HS-27A (cell line): ENCODE measurements around the gene LRMDA.

Experiments used
- DNase-seq: peaks from one replicate; pipeline ENCODE4 v3.0.0-alpha.2; 2012; ENCODE audit warnings: low read depth, missing footprints

Gene LRMDA

DNA sequence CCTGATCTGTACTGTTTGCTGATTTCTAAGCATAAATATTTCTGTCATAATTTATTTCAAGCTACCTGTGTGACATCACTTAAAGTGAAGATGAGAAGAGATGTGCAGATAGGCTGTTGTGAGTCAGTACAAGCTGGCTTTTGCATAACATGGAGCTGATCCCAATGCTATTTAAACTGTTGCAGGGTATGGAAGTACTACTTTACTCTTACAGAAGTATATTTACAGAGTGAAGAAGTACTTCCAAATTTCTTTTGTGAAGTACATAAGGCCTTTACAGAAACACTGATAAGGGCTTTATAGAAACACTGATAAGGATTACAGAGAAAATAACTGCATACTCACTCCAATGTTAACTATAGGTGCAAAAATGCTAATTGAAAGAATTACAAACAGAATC lies 911.6 kb downstream of the LRMDA start:
- no peak for DNase-seq

DNA sequence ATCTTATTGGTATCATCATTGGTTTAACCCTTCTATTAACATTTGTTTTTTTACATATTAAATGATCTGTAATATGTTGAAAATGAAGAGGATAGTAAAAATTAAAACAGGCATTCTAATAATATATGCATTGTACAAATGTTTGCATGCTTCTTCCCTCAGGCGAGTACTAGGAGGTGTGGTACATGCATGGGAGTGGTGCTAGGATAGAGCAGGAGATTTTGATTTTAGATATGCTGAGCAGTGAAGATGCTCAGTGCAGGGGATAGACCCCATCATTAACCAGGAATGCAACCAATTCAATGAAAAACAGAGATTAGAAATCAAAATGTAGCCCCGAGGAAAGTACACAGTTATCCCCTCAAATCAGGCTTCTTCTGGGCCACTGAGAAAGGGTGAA lies 916.4 kb downstream of the LRMDA start:
- DNase-seq = no peak

DNA sequence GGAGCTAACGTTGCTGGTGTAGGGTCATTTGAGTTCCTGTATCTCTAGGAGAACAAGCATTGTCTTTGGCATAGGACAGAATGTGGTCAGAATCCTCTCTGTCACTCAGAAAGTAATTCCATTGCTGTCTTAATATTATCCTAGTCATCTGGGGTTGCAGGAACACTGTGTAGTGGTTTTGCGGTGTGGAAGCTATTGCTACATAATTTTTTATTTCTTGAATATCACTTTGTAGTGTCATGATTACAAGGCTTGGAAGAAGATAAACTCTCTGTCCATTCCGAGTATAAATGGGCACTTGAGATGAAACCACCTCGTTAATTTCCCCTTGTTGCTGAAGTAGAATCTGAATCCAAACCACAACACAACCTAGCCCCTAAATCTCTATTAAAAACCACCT lies 919.2 kb downstream of the LRMDA start:
- no peak for DNase-seq

DNA sequence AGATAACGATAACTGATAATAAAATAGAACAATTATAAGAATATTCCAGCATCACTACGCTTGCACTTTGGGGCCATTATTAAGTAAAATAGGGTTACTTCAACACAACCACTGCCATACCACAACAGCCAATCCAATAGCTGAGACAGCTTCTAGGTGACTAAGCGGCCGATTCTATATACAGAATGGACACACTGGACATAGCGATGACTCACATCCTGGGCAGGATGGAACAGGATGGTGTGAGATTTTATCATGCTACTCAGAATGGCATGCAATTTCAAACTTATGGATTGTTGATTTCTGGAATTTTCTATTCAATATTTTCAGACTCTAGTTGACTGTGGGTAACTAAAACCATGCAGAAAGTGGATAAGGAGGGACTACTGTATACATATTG lies 920.9 kb downstream of the LRMDA start:
- DNase-seq = peak; percentile 72

DNA sequence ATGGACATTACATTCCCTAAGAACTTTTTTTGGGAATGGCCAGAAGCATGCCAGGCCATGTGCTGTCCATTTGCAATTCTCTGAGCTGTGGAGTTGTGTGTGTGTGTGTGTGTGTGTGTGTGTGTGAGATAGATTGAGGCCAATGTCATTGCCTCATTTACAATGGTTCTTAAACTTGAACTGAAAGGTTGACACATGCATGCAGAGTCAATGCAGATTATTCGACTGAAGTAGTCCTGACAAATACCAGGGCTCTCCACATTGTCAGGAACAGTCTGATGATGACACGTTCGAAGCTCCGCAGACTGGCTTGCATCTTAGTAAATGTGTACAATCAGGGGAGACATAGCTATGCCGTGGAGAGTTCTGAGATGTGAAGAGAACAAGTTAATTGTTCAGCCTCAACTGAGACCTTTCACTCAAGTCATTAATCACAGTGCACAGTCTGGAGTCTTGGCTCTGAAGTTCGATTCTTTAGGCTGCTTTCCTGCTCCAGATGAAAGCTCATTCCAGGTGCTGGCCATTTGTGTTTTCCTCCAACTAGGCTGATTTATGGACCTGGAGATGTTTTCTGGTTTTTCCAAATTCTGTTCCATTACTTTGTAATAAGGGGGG lies 921.9 kb downstream of the LRMDA start:
- DNase-seq = no peak

DNA sequence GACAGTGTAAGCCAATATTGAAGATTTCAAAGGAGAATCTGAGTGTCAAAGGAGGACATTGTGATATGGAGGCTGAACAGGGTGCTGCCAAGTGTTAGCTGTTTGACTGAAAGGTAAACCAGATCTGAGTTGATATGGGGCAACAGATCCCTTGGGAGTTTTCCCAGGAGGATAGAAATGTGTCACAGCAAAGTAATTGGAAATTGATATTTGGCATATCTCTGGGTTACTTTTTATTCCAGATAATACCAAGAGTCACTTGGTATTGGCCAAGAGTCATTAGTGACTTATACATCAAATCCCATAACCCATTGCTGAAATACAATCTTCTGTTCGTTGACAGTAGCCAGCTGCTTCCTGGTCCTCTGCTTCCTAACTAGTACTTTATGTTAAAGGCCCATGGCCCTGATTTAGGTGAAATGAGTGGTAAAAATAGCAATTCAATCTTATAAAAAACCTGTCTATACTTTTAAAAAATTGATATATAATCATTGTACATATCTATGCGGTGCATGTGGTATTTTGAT lies 922.9 kb downstream of the LRMDA start:
- no peak for DNase-seq

DNA sequence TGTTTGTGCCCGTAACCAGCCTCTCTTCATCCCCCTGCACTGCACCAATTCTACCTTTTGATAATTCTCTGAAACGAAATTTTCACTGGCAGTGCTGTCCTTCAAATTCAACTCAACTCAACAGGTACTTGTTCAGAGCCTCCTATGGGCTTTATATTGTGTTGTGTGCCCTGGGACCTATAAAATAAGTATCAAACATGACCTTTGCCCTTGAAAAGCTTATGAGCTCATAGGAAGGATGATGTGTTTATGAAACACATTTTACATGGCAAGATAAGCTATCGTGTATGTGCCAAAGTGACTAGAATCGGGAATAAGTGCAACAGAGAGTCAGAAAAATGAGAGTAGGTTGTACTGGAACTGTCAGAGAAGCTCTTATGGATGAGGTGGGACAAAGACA lies 923.5 kb downstream of the LRMDA start:
- DNase-seq = no peak

DNA sequence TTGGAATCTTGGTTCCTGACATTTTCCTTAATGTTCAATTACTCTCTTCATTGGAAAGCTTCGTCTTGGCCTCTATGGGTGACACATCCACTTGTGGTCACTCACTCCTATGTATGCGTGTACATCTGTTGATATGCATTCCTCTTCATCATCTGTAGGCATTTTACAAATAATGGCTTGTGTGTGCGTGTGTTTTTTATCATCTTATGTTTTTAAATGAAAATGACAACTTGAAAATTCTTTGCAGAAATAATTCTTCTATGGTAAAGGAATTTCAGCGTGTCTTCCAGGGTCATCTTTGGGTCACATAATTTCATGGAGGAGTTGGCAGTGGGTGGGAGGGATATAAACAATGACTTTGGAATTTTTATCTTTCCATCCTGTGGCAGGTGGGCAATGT lies 925.1 kb downstream of the LRMDA start:
- no peak for DNase-seq

DNA sequence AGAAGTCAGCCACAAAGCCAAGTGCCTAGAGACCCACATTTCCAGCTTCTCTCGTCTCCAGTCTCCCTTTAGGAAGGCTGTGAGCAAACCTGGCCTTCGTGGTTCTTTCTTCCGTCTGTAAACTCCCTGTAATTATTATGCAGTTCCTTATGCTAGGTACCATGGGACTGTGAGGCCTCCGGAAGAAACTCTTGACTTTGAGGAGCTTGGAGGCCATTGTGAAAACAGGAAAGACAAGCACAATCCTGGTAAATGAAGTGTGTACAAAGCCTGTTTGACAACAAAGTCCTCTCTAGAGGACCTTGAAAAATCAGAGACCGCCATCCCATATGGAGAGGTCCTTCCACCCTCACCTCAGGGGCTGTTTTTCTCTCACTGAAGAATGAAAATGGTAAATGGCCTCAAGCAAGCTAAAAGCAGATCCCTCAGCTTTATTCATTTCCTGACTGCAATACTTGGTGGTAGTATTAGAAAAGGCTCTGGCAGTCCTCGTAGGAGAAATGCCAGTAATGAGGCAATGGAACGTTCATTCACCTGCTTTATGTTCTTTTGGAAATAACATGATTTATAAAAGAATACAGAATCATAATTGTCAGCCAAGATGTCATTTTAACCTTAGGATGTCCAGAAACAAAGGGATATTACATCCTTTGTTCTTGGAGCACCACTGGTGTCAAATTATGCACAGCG lies 926.4 kb downstream of the LRMDA start:
- DNase-seq = no peak

DNA sequence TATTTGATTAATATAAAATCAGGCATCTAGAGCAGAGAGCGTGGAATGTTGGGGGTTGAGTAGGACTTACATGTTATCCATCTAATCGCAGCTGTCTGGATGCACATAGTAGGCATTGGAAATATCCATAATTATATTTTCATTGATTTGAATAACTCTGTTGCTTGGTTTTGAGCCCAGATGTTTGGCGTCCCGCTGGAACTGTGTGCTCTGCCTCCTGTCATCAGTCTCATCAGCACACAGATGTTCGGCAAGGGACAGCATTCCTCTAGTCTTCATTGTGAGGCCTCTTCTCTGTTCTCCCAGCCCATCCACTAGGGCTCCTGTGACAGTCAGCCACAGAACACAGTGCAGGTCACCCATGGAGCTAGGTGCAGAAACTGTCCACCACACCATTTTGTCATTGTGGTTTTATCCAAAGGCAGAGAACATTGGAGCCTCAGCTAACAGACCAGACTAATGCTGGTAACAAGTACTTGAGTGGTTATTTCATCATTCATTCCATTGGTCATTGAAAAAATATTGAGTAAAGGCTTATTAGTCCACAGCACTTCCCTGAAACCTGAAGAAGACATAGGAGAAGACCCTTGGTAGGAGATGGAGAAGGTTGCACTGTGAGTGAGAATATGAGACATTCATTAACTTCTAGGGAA lies 927.4 kb downstream of the LRMDA start:
- no peak for DNase-seq

DNA sequence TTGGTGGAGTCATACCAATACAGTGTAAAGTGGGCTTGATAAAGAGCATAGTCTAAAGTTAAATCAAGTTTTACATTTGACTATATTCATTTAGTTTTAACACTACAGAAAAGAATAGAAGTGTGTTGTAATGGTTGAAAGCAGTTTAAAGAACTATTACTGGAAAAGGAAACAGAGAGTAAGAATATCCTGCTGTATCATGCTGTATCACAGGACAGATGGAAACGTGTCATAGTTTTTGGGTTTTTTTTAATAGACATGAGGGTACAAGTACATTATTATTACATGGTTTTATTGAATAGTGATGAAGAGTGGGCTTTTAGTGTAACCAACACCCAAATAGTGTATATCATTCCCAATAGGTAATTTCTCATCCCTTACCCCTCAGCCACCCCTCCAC lies 944.3 kb downstream of the LRMDA start:
- no peak for DNase-seq

DNA sequence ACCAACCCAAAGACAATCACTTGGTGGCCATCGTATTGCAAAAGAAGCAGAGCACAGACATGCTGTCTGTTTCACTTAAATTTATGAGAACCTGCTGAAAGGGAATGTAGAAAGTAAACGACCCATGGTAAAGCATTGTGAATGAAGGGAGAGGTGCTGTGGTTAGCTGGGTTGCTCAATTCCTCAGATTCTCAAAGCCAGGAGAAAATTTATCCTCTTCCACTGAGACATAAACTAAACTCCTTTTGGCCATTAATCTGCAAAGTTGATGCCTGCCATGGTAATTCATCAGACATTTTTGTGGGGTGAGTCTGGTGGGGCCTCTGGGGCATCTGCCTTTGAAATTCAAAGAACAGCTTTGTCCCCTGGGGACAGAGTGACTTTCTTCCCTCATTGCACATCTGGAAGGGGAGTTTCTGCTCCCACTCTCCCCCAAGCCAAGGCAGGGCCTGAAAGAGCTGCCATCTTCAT lies 951.0 kb downstream of the LRMDA start:
- peak; percentile 59 for DNase-seq

DNA sequence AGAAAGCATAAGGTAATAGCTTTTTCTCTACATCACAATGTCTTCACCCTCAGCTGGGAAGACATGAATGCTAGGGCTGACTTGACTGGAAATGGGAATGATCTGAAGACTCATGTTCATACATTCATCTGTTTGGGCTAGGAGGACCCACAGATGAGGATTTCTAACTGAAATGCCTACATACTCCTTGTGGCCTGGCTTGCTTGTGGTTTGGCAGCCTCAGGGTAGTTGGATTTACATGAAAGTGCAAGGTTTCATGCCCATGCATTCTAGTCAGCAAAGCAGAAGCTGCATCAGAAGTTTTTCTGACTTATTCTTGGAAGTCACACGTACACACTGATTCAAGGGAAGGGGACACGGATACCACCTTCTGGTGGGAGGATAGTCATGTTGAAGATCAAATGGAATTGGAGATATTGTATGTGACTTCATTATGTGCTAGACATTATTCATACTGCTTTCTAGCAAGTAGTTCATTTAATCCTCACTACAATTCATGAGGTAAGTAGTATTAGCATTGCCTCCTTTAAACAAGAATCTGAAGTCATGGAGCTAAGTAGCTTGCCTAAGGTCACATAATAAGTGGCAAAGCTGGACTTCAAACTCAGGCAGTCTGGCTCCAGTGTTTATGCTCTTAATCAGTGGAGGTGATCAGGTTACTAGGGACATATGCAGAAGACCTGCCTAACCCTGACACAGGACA lies 957.0 kb downstream of the LRMDA start:
- no peak for DNase-seq

DNA sequence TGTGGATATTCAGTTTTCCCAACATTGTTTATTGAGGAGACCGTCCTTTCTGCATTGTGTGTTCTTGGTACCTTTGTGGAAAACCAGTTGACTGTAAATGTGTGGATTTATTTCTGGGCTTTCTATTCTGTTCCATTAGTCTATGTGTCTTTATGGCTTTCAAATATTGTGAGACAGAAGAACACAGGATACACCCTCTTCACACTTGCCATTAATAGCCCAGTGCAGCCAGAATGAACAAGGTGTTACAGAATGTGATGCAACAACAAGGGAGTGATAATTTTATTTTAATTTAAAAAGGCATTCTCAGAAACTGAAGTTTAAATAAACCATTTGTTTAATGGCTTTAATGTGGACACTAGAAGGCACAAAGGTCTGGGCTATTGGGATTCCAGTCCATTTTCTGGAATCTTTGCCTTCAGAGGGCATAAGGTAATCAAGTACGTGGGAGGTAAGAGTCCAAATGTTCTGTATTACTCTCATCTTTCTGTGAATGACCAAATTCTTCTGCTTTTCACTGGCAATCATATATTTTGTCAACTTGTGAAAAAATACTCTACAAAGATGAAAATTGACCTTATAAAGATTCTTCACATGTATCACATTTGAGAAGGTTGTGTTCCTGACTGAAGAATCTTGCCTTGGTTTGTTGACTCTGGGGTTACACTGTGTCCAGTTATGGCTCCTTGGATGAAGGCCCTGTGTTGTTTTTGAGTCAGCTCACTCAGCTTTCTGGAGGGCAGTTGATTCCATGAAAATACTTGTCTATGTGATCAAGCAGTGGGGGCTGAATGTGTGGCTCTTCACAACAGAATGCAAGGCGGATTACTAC lies 962.7 kb downstream of the LRMDA start:
- no peak for DNase-seq

DNA sequence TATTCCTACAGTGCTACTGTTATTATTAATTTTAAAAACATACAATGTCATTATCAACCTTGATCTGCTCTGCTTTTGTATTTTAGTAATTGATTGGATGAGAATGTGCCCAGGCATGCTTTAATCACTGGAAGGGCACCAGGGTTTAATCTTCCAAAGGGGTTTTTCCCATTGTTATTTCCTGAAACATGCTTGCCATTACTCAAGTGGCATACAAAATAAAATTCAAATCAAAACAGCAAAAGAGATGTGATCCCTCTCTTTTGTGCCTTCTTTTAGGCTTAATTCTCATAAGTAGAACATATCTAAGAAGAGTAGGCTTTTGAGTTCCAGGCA lies 963.3 kb downstream of the LRMDA start:
- no peak for DNase-seq

DNA sequence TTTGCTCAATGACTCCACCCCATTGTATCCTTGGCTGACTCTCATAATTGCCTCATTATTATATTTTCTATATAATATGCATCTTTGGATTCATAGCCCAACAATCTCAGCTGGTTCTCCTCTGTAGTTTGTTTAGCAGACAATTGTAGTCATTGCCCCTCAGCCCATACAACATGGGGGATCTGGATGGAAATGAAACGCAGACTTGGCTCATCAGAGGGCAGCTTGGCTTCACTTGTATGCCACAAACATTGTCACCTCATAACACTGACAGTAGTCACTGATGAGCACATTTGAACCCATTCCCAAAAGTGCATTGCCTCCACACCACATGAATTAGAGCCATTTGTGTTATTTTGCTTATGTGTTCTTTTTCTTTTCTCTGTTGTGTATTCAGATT lies 963.8 kb downstream of the LRMDA start:
- no peak for DNase-seq

DNA sequence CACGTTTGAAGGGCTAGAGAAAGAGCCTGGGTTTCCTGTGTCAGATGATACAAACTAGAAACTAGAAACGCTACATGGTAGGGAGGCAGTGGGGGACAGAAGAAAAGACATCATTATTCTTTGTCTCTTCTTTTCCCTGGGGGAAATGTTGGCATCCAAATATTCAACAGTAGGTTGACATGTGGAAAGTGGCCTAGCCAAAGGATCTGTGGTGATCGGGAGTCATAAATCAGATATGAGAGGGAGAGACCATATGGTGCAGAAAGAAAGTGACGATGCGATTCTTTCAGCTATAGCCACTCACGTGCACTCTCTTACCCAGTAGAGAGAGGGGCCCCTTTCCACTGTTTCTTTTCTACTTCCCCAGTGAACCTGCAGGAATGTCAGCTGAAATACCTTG lies 964.7 kb downstream of the LRMDA start:
- DNase-seq = no peak

DNA sequence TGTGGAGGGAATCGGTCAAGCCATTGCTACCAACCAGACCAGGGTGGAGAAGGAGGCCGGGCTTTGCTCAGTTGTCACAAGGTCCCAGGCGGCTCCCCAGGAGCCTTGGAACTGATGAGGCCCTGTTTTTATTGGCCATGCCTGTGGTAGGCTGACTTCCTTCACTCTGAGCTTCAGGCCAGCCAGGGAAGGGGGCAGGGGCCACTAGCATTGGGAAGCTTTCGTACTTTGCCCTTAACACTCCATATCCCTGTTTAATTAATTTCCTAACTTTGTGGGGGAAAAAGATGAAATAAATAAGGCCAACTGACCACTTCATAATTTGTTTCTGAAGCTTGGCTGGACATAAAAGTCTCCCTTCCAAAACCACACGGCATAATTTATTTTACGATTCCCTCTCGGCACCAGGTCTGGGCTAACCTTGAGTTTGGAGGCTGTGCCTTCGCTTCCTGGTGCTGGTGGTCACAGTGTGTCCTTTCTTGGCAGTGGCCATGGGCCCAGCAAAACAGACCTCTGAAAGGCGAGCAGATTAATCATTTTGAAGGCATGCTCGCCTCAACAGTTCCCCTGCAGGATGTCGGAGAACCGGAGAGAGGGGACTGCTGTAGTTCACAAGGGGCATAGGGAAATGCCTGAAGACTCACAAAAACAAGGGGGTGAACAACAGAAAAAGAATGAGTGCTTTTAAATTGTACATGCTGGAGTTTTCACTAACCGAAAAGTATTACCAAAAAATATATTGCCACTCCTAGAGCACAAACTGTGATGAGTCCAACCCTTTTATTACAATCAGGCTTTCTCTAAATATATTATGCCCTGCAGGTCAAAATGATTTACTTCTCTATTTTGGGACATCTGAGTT lies 966.0 kb downstream of the LRMDA start:
- no peak for DNase-seq

DNA sequence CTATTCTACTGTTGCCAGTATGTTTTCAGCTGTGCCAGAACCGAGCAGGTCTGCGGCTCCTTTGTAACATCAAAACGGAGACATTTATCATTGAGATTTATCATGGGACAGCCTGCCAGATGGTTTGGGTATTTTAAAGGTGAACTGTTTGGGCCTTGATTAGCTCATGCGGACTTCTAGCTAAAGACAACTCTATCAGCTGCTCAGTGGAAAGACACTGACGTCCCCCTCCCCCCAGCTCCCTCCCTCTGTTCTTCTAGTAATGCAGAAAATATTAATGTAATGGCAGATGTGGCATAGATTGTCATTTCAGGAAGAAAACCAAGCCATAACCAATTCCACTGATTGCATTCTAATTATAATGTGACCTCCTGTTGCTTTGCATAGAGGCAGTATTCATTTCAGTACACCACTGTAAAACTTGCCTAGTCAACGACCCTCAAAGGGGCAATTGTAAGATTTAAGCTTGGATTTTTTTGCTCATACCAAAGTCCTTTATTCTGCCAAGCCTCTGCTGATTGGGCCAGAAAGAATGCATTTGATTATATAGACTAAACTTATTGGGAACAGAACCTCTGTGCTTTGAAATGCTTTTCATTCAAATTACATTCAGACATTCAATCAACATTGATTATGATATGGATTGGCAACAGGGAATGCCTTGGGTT lies 966.8 kb downstream of the LRMDA start:
- no peak for DNase-seq

DNA sequence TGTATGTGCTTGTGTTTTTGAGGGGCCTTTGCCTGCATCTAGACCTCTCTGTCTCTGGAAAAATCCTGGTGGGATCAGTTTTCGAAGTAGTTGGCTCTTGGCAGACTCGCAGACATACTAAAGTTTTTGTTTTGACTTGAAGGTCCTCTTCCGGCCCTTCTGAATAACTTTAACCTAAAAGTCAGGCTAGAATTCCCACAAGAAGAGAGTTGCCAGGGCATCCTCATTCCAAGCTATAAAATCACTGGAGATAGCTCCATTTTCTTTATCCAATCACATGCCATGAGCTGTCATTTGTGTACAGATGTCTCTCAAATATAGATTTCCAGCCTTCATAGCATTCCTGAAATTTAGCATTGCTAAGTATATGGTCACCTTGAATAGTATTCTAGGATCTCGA lies 967.8 kb downstream of the LRMDA start:
- DNase-seq = no peak
